Measurements from ENCODE around the gene DAP3.
"Not testable (repeated sequence)": the region's sequence is repeated elsewhere in the genome, so short reads cannot be mapped to it uniquely, and the experiment has no call there.

Gene DAP3

GRCh38 chr1:155687705-155688323 is 1.1 kb upstream of the DAP3 start:
- not testable (repeated sequence) for DNase-seq

- peak; percentile 94 for DNase-seq
Measured at GRCh38 chr1:155688324-155689080, 389 bp upstream of the DAP3 start, which contains the start of gene YY1AP1. YY1AP1 (minus strand) TSS chr1:155688774; CDS start chr1:155680436, 8,338 bp downstream.

- no peak for DNase-seq
Measured at GRCh38 chr1:155691992-155692528, 3.2 kb downstream of the DAP3 start.

- DNase-seq, result no peak
Measured at GRCh38 chr1:155694167-155694566, 5.3 kb downstream of the DAP3 start.

GRCh38 chr1:155695072-155695471 is 6.2 kb downstream of the DAP3 start:
- no peak for DNase-seq

- no peak for DNase-seq
Measured at GRCh38 chr1:155695608-155696007, 6.7 kb downstream of the DAP3 start.

GRCh38 chr1:155696524-155696923 is 7.6 kb downstream of the DAP3 start:
- no peak for DNase-seq

GRCh38 chr1:155697046-155697445 is 8.2 kb downstream of the DAP3 start:
- no peak for DNase-seq

GRCh38 chr1:155697616-155698015 is 8.7 kb downstream of the DAP3 start:
- DNase-seq, result not testable (repeated sequence)

- DNase-seq, result no peak
Measured at GRCh38 chr1:155698382-155699038, 9.6 kb downstream of the DAP3 start.

GRCh38 chr1:155699062-155699461 is 10.2 kb downstream of the DAP3 start:
- DNase-seq, result not testable (repeated sequence)

- not testable (repeated sequence) for DNase-seq
Measured at GRCh38 chr1:155701675-155702074, 12.8 kb downstream of the DAP3 start.

GRCh38 chr1:155703216-155703615 is 14.3 kb downstream of the DAP3 start:
- DNase-seq, result no peak

GRCh38 chr1:155704414-155704813 is 15.5 kb downstream of the DAP3 start:
- DNase-seq, result not testable (repeated sequence)

GRCh38 chr1:155706139-155706538 is 17.2 kb downstream of the DAP3 start:
- DNase-seq, result no peak

- no peak for DNase-seq
Measured at GRCh38 chr1:155709391-155709790, 20.5 kb downstream of the DAP3 start.

GRCh38 chr1:155711457-155711856 is 22.6 kb downstream of the DAP3 start:
- DNase-seq, result not testable (repeated sequence)

GRCh38 chr1:155712636-155713035 is 23.7 kb downstream of the DAP3 start:
- not testable (repeated sequence) for DNase-seq

- no peak for DNase-seq
Measured at GRCh38 chr1:155713075-155713474, 24.2 kb downstream of the DAP3 start.

GRCh38 chr1:155715056-155715455 is 26.2 kb downstream of the DAP3 start:
- DNase-seq, result not testable (repeated sequence)

GRCh38 chr1:155715777-155716176 is 26.9 kb downstream of the DAP3 start:
- DNase-seq, result no peak

- no peak for DNase-seq
Measured at GRCh38 chr1:155717041-155717440, 28.1 kb downstream of the DAP3 start.

- not testable (repeated sequence) for DNase-seq
Measured at GRCh38 chr1:155718524-155719115, 29.7 kb downstream of the DAP3 start.

Measured in islet precursor cell (in vitro differentiated cells).